ENCODE data around the gene APMAP. TPM values are rescaled to one million over a fixed set of nuclear protein-coding genes. Genes with fewer than 3 reads are reported as not detected.

APMAP gene
- total RNA-seq, 2 experiments from 2014 or later: 9.5 to 11.3 TPM

DNA sequence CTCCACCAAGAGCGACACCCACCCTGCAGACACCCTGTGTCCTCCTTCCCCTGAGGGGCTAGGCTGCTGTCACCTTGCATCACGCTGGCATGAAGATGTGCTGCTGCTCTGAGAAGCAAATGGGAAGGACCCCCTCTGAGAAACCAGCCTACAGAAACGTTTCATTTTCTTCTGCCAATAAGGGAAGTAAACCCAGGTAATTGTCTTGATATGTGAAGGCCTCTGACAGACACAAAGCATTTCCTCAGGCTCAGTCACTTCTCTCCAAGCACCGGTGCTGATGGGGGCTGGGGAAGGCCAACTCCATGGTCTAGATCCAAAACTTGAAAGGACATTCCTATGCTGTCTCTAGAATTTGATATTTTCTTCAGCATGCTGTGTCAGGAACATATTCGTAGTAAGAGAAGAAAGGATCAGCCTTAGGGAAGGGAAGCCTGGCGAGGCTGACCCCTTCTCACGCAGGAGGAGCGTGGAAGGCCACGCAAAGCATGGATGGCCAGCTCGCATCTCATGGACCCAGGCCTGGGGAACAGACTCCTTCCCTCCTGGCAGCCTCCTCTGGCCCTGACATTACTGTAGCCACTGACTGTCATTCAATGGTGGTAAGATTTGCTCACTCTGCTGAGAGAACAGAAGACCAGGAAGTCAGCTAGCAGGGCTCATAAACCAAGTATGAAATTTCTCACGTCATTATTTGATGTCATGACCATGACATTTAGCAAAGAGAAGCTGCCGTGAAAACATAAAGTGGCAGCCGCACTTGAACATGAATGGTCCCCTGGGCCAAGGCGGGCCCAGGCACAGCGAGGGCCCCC is 44.9 kb upstream of the APMAP start:
- POLR2A ChIA-PET: interaction anchor here (0.6 to 2.9 kb wide), 2 partner anchors 19 to 21 kb away, joined by 3 to 16 read pairs; partner anchors contain the start of gene ACSS1
- no peaks in the 10 kb centered on the region for H3K27me3 ChIP-seq (ENCODE audit: control insufficient read depth in 1 of 2, insufficient read depth in 2 of 2, low read length in 2 of 2)

DNA sequence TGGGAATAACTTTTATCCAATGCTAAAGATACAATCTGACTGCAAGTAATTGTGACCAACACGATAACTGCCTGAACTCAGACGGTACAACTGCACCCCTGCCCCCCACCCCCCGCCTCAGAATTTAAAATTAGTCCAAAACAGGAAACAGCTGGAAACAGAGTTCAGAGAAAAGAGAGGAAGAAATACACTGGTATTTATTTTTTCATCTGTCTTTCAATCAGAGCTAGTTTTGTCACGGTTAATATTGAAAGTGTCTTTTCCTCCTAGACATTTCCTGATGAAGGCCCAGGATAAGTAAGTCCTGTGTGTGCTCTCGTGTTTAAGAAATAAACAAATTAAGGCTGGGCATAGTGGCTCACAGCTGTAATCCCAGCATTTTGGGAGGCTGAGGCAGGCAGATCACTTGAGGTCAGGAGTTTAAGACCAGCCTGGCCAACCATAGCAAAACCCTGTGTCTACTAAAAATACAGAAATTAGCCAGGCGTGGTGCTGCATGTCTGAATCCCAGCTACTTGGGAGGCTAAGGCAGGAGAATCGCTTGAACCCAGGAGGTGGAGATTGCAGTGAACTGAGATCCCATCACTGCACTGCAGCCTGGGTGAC is 43.9 kb upstream of the APMAP start:
- POLR2A ChIA-PET: interaction anchor here (0.6 to 2.9 kb wide), 3 partner anchors 20 to 692 kb away, joined by 3 to 16 read pairs (median 6); partner anchors contain the start of gene ACSS1

More for the DNA sequence above, 44.9 kb upstream of the APMAP start:
- Mint-ChIP-seq H3K27me3 (no peaks in the 10 kb centered on the region), H3K27ac (peak overlapping the region; percentile 95), H3K4me3 (no peak overlapping the region), H3K9me3 (no peaks in the 10 kb centered on the region), H3K36me3 (ENCODE audit: low read depth) (peaks cover 3% of the 10 kb centered on the region), H3K4me1 (ENCODE audit: low read depth) (peaks cover 67% of the 10 kb centered on the region)
- H3K9me3 ChIP-seq (ENCODE audit: control insufficient read depth in 1 of 2, insufficient read depth in 1 of 2, low read length in 2 of 2): no peaks in the 10 kb centered on the region
- intact Hi-C loops (cut with DNase I, micrococcal nuclease): no loop called here
- CTCF ChIA-PET: interaction anchor here (1.0 kb wide), 1 partner anchor 44 kb away, joined by 3 read pairs; no protein-coding TSS in a partner anchor
- TF ChIP-seq, protein P1, sequence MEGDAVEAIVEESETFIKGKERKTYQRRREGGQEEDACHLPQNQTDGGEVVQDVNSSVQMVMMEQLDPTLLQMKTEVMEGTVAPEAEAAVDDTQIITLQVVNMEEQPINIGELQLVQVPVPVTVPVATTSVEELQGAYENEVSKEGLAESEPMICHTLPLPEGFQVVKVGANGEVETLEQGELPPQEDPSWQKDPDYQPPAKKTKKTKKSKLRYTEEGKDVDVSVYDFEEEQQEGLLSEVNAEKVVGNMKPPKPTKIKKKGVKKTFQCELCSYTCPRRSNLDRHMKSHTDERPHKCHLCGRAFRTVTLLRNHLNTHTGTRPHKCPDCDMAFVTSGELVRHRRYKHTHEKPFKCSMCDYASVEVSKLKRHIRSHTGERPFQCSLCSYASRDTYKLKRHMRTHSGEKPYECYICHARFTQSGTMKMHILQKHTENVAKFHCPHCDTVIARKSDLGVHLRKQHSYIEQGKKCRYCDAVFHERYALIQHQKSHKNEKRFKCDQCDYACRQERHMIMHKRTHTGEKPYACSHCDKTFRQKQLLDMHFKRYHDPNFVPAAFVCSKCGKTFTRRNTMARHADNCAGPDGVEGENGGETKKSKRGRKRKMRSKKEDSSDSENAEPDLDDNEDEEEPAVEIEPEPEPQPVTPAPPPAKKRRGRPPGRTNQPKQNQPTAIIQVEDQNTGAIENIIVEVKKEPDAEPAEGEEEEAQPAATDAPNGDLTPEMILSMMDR (IDR thresholded peaks at IDR 0.05): no peak
- peaks cover 72% of the 10 kb centered on the region for H3K4me1 ChIP-seq (ENCODE audit: insufficient read depth, low read length)
- no peak overlapping the region for H3K4me3 ChIP-seq (ENCODE audit: low read length)
- DNase-seq (no peak), ATAC-seq (ENCODE audit: poor library complexity) (peak; percentile 61)
- peak overlapping the region in 1 of 2 donors; percentile 15 for H3K27ac ChIP-seq (ENCODE audit: low read depth in 1 of 2, low read length in 2 of 2)
- H3K36me3 ChIP-seq (ENCODE audit: insufficient read depth, low read length): peaks cover 19% of the 10 kb centered on the region

DNA sequence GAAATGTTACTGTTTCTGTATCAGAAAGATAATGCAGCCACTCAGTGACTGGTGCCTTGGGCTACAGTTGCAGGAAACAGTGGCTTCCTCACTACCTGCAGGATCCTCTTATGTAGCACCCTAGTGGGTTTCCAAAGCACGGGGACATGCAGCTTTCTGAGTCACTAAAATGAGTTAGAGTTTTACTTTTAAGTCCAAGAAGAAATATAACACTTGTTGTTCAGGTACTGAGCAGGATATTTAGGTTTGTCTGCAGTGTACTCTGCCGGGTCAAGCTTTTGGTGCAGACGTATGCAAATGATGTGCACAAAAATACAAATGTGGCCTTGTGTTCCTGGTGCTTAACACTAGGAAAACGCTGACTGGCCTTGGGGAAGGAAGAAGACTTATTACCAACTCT is 43.4 kb upstream of the APMAP start:
- H3K27ac ChIP-seq (ENCODE audit: low read depth in 1 of 2, low read length in 2 of 2): no peak overlapping the region
- DNase-seq: peak in 1 of 14 experiments; percentile 51
- POLR2A ChIA-PET: interaction anchor here (1.5 to 2.9 kb wide), 2 partner anchors 21 to 22 kb away, joined by 6 to 16 read pairs; partner anchors contain the start of gene ACSS1
- CTCF ChIA-PET: no interaction called here
- TF ChIP-seq, protein P1 (IDR thresholded peaks at IDR 0.05): no peak
- H3K27ac Mint-ChIP-seq: peak overlapping the region; percentile 95
- H3K4me1 Mint-ChIP-seq (ENCODE audit: low read depth): peaks cover 54% of the 10 kb centered on the region
- peak; percentile 76 for ATAC-seq (ENCODE audit: poor library complexity)
- H3K9me3 Mint-ChIP-seq: no peaks in the 10 kb centered on the region
- intact Hi-C loops (cut with DNase I, micrococcal nuclease): no loop called here
- peak overlapping the region; percentile 60 for H3K4me3 Mint-ChIP-seq
- H3K27me3 Mint-ChIP-seq: no peaks in the 10 kb centered on the region
- H3K27me3 ChIP-seq (ENCODE audit: control insufficient read depth in 1 of 2, insufficient read depth in 2 of 2, low read length in 2 of 2): no peaks in the 10 kb centered on the region
- peaks cover 25% of the 10 kb centered on the region for H3K36me3 ChIP-seq (ENCODE audit: insufficient read depth, low read length)
- peaks cover 59% of the 10 kb centered on the region for H3K4me1 ChIP-seq (ENCODE audit: insufficient read depth, low read length)
- H3K9me3 ChIP-seq (ENCODE audit: control insufficient read depth in 1 of 2, insufficient read depth in 1 of 2, low read length in 2 of 2): no peaks in the 10 kb centered on the region
- no peak overlapping the region for H3K4me3 ChIP-seq (ENCODE audit: low read length)
- H3K36me3 Mint-ChIP-seq (ENCODE audit: low read depth): peaks cover 12% of the 10 kb centered on the region

More for the DNA sequence above, 43.9 kb upstream of the APMAP start:
- DNase-seq (no peak), ATAC-seq (ENCODE audit: poor library complexity) (no peak)
- H3K4me1 Mint-ChIP-seq (ENCODE audit: low read depth): peaks cover 57% of the 10 kb centered on the region
- peaks cover 64% of the 10 kb centered on the region for H3K4me1 ChIP-seq (ENCODE audit: insufficient read depth, low read length)
- no peaks in the 10 kb centered on the region for H3K27me3 Mint-ChIP-seq
- TF ChIP-seq, protein P1 (IDR thresholded peaks at IDR 0.05): no peak
- intact Hi-C loops (cut with DNase I, micrococcal nuclease): no loop called here
- no peaks in the 10 kb centered on the region for H3K9me3 Mint-ChIP-seq
- H3K9me3 ChIP-seq (ENCODE audit: control insufficient read depth in 1 of 2, insufficient read depth in 1 of 2, low read length in 2 of 2): no peaks in the 10 kb centered on the region
- H3K27ac ChIP-seq (ENCODE audit: low read depth in 1 of 2, low read length in 2 of 2): no peak overlapping the region
- peaks cover 22% of the 10 kb centered on the region for H3K36me3 ChIP-seq (ENCODE audit: insufficient read depth, low read length)
- no peak overlapping the region for H3K4me3 ChIP-seq (ENCODE audit: low read length)
- CTCF ChIA-PET: no interaction called here
- peak overlapping the region; percentile 95 for H3K27ac Mint-ChIP-seq
- H3K4me3 Mint-ChIP-seq: peak overlapping the region; percentile 60
- H3K27me3 ChIP-seq (ENCODE audit: control insufficient read depth in 1 of 2, insufficient read depth in 2 of 2, low read length in 2 of 2): no peaks in the 10 kb centered on the region
- peaks cover 7% of the 10 kb centered on the region for H3K36me3 Mint-ChIP-seq (ENCODE audit: low read depth)
